ENCODE data around the gene MPDZ. TPM values are rescaled to one million over a fixed set of nuclear protein-coding genes. Genes with fewer than 3 reads are reported as not detected.
A peak's percentile ranks its signal among the peaks of the same experiment; 100 is the strongest.

Gene MPDZ
- total RNA-seq, 1 donor from 2014 or later: 38.8 TPM

DNA sequence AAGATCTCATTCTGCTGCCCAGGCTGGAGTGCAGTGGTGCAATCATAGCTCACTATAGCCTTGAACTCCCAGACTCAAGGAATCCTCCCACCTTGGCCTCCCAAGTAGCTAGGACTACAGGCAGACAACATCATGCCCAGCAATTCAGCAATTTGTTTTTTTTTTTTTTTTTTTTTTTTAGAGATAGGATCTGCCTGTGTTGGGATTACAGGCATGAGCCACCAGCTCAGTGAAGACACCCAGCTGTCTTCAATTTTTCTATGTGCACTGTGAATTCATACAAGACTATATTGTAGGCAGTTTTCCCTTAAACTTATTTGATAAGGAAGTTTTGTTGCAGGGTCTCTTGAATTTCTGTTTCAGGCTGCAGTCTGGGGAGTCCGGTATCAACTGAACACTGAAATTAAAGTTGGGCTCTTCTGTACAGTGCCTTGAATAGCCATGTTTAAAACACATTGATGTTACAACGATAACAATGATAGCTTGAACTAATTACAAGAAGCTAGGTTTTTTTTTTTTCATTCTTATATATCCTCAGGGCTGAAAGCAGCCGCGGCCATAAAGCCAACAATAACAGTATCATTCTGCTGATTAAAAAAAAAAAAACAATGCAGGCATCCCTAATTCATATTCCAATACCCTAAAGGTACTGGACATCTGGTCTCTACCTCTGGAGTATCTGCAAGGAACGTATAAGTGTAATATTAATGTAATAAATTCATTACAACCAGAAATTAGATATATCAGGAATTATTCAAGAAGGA, 63.5 kb downstream of the MPDZ start:
- intact Hi-C loops (cut with DNase I): no loop called here
- Histone ChIP-seq H3K9me3 (no peaks in the 10 kb centered on the region), H3K27ac (no peak overlapping the region), H3K4me1 (no peaks in the 10 kb centered on the region), H3K4me3 (no peak overlapping the region), H3K36me3 (peaks cover 0 to 3% of the 10 kb centered on the region in 2 donors), H3K27me3 (no peaks in the 10 kb centered on the region)
- DNase-seq (ENCODE audit: extremely low spot score in 2 of 2): no peak
- no peak for TF ChIP-seq POLR2A (IDR thresholded peaks at IDR 0.05)
- TF ChIP-seq CTCF (IDR thresholded peaks at IDR 0.05): no peak
- no peak for TF ChIP-seq POLR2AphosphoS5 (IDR thresholded peaks at IDR 0.05; ENCODE audit: insufficient read depth in 1 of 2, low read depth in 1 of 2)

- H3K36me3 ChIP-seq: peaks cover 0 to 5% of the 10 kb centered on the region in 2 donors
- intact Hi-C loops (cut with DNase I): no loop called here
Measured at GRCh38 chr9:13213998-13214397, 65.5 kb downstream of the MPDZ start.

GRCh38 chr9:13213337-13213736, 66.2 kb downstream of the MPDZ start:
- Histone ChIP-seq H3K36me3 (peaks cover 0 to 5% of the 10 kb centered on the region in 2 donors), H3K4me3 (no peak overlapping the region), H3K27me3 (no peaks in the 10 kb centered on the region), H3K9me3 (no peaks in the 10 kb centered on the region), H3K4me1 (no peaks in the 10 kb centered on the region), H3K27ac (no peak overlapping the region)
- DNase-seq (ENCODE audit: extremely low spot score in 2 of 2): no peak
- peak in 1 of 3 experiments; percentile 20 for TF ChIP-seq CTCF (IDR thresholded peaks at IDR 0.05)
- no peak for TF ChIP-seq POLR2A (IDR thresholded peaks at IDR 0.05)
- TF ChIP-seq POLR2AphosphoS5 (IDR thresholded peaks at IDR 0.05; ENCODE audit: insufficient read depth in 1 of 2, low read depth in 1 of 2): no peak
- intact Hi-C loops (cut with DNase I): no loop called here

More at GRCh38 chr9:13213998-13214397, 65.5 kb downstream of the MPDZ start:
- H3K4me1 ChIP-seq: no peaks in the 10 kb centered on the region
- TF ChIP-seq POLR2AphosphoS5 (IDR thresholded peaks at IDR 0.05; ENCODE audit: insufficient read depth in 1 of 2, low read depth in 1 of 2) (no peak), POLR2A (IDR thresholded peaks at IDR 0.05) (no peak), CTCF (IDR thresholded peaks at IDR 0.05) (no peak)
- no peaks in the 10 kb centered on the region for H3K27me3 ChIP-seq
- no peaks in the 10 kb centered on the region for H3K9me3 ChIP-seq
- no peak for DNase-seq (ENCODE audit: extremely low spot score in 2 of 2)
- no peak overlapping the region for H3K27ac ChIP-seq
- no peak overlapping the region for H3K4me3 ChIP-seq

DNA sequence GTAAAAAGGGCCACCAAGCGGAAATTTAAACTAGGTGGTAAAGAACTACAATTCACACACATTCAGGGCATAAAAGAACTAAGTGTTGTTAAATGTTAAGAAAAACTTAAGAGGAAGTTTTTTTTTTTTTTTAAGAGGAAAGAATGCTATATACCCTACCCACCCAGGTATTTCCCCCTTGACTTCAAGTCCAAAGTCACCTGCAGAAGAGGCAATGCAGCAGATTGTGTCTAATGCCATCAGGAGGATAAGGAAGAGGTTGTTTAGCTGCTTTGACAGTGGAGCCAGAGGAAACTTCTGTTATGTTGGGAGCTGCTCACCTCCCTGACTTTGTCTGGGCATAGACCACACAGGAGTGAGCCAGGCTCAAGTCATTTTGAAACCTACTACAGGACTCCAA, 69.2 kb downstream of the MPDZ start:
- Histone ChIP-seq H3K9me3 (no peaks in the 10 kb centered on the region), H3K36me3 (peaks cover 0 to 7% of the 10 kb centered on the region in 2 donors), H3K4me3 (no peak overlapping the region), H3K27ac (no peak overlapping the region), H3K27me3 (no peaks in the 10 kb centered on the region), H3K4me1 (no peaks in the 10 kb centered on the region)
- TF ChIP-seq POLR2AphosphoS5 (IDR thresholded peaks at IDR 0.05; ENCODE audit: insufficient read depth in 1 of 2, low read depth in 1 of 2): no peak
- intact Hi-C loops (cut with DNase I): no loop called here
- DNase-seq (ENCODE audit: extremely low spot score in 2 of 2): no peak

GRCh38 chr9:13209498-13209897, 70.0 kb downstream of the MPDZ start:
- peaks cover 0 to 7% of the 10 kb centered on the region in 2 donors for H3K36me3 ChIP-seq
- intact Hi-C loops (cut with DNase I): no loop called here
- H3K27ac ChIP-seq: no peak overlapping the region
- no peaks in the 10 kb centered on the region for H3K4me1 ChIP-seq
- H3K4me3 ChIP-seq: no peak overlapping the region
- no peak for TF ChIP-seq POLR2AphosphoS5 (IDR thresholded peaks at IDR 0.05; ENCODE audit: insufficient read depth in 1 of 2, low read depth in 1 of 2)
- DNase-seq (ENCODE audit: extremely low spot score in 2 of 2): no peak
- no peaks in the 10 kb centered on the region for H3K9me3 ChIP-seq
- no peaks in the 10 kb centered on the region for H3K27me3 ChIP-seq

DNA sequence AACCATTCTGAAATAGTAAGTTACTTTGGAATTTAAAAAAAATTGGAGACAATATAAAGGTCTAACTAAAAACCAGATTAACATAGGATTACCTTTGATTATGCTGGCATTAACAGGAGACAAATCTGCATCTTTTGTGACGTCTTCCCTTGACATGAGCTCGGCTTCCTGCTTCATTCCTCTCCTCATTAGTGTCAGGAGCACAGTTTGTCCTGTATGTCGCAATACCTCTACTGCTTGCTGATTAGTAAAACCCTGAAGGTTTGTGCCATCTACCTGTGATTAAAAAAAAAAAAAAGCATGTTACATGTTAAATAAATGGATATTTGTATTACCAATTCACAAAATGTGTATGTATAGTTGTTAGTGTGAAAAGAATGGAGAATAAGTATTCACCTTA, 73.7 kb downstream of the MPDZ start:
- Histone ChIP-seq H3K9me3 (no peaks in the 10 kb centered on the region), H3K27me3 (no peaks in the 10 kb centered on the region), H3K27ac (no peak overlapping the region), H3K36me3 (peaks cover 0 to 18% of the 10 kb centered on the region in 2 donors), H3K4me1 (no peaks in the 10 kb centered on the region), H3K4me3 (no peak overlapping the region)
- TF ChIP-seq POLR2A (IDR thresholded peaks at IDR 0.05): no peak
- TF ChIP-seq CTCF (IDR thresholded peaks at IDR 0.05): no peak
- intact Hi-C loops (cut with DNase I): no loop called here
- DNase-seq (ENCODE audit: extremely low spot score in 2 of 2): no peak
